Choroid plexus epithelial cell (primary cell): Measurements from ENCODE around the gene PRICKLE2.
A peak's percentile ranks its signal among the peaks of the same experiment; 100 is the strongest.

Source experiments
- DNase-seq: peaks from one replicate; pipeline ENCODE4 v3.0.0-alpha.2; 2010; ENCODE audit warnings: low read depth
- H3K4me3 ChIP-seq: 2 replicates; pipeline ENCODE4 v1.5.1; 2011; ENCODE audit warnings: low read depth, mild to moderate bottlenecking, control low read depth, low read length, moderate library complexity
- TF ChIP-seq, protein P1 (sequence below): conservative IDR thresholded peaks from 2 replicates; pipeline ENCODE4 v1.5.1; 2011; ENCODE audit warnings: low read depth, mild to moderate bottlenecking, control low read depth, inconsistent platforms, low read length, moderate library complexity

PRICKLE2 gene

GRCh38 chr3:64157150-64158035 is 67.9 kb downstream of the PRICKLE2 start:
- no peak for DNase-seq
- no peak overlapping the region for H3K4me3 ChIP-seq
- TF ChIP-seq, protein P1, sequence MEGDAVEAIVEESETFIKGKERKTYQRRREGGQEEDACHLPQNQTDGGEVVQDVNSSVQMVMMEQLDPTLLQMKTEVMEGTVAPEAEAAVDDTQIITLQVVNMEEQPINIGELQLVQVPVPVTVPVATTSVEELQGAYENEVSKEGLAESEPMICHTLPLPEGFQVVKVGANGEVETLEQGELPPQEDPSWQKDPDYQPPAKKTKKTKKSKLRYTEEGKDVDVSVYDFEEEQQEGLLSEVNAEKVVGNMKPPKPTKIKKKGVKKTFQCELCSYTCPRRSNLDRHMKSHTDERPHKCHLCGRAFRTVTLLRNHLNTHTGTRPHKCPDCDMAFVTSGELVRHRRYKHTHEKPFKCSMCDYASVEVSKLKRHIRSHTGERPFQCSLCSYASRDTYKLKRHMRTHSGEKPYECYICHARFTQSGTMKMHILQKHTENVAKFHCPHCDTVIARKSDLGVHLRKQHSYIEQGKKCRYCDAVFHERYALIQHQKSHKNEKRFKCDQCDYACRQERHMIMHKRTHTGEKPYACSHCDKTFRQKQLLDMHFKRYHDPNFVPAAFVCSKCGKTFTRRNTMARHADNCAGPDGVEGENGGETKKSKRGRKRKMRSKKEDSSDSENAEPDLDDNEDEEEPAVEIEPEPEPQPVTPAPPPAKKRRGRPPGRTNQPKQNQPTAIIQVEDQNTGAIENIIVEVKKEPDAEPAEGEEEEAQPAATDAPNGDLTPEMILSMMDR, result no peak

- H3K4me3 ChIP-seq, result no peak overlapping the region
- TF ChIP-seq, protein P1, result no peak
- no peak for DNase-seq
Measured at GRCh38 chr3:64155328-64155727, 69.9 kb downstream of the PRICKLE2 start.

- TF ChIP-seq, protein P1, result no peak
- no peak for DNase-seq
- no peak overlapping the region for H3K4me3 ChIP-seq
Measured at GRCh38 chr3:64152676-64153466, 72.4 kb downstream of the PRICKLE2 start.

DNA sequence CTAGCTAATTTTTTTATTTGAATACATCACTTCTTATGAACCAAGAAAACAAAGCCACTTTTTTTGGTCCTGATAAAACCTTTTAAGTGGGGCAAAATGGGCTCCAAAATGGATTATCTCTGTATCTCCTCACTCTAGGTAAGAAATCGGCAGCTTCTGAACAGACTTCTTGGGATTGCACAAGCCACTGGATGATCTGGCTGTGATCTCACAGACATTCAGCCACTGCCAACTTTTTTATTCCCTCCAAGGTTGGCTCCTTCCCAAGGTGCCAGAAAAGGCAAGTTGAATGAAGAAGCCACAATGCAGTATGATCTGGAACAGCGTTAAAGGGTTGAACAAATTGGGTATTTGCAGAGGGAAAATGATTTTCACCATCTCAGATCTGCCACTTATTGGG is 73.2 kb downstream of the PRICKLE2 start:
- H3K4me3 ChIP-seq, result no peak overlapping the region
- peak; percentile 88 for DNase-seq
- TF ChIP-seq, protein P1, result no peak

GRCh38 chr3:64151342-64151871 is 73.9 kb downstream of the PRICKLE2 start:
- H3K4me3 ChIP-seq, result no peak overlapping the region
- TF ChIP-seq, protein P1, result no peak
- peak; percentile 17 for DNase-seq

- no peak overlapping the region for H3K4me3 ChIP-seq
- DNase-seq, result peak; percentile 98
- TF ChIP-seq, protein P1, result no peak
Measured at GRCh38 chr3:64150623-64151207, 74.6 kb downstream of the PRICKLE2 start.
